ENCODE measurements around the gene OPRL1. TPM values are rescaled to one million over a fixed set of nuclear protein-coding genes. Genes with fewer than 3 reads are reported as not detected.

The OPRL1 gene
- total RNA-seq, 1 donor from 2014 or later, result 0.70 TPM

- intact Hi-C loops (cut with micrococcal nuclease), result no loop called here
Observed at GRCh38 chr20:64136004-64136710, 56.3 kb downstream of the OPRL1 start.

- intact Hi-C loops (cut with micrococcal nuclease), result no loop called here
Observed at GRCh38 chr20:64137598-64138031, 57.7 kb downstream of the OPRL1 start.

GRCh38 chr20:64138276-64138815 is 58.5 kb downstream of the OPRL1 start:
- intact Hi-C loops (cut with micrococcal nuclease), result no loop called here

GRCh38 chr20:64139199-64140060 is 59.5 kb downstream of the OPRL1 start:
- intact Hi-C loops (cut with micrococcal nuclease), result no loop called here

GRCh38 chr20:64140061-64140931 is 60.4 kb downstream of the OPRL1 start:
- intact Hi-C loops (cut with micrococcal nuclease), result no loop called here

- intact Hi-C loops (cut with micrococcal nuclease), result no loop called here
Observed at GRCh38 chr20:64140956-64141355, 61.1 kb downstream of the OPRL1 start.

GRCh38 chr20:64142590-64142989 is 62.7 kb downstream of the OPRL1 start:
- intact Hi-C loops (cut with micrococcal nuclease), result no loop called here

GRCh38 chr20:64143018-64143801 is 63.3 kb downstream of the OPRL1 start:
- intact Hi-C loops (cut with micrococcal nuclease), result no loop called here

GRCh38 chr20:64144144-64144912 is 64.4 kb downstream of the OPRL1 start:
- intact Hi-C loops (cut with micrococcal nuclease), result no loop called here

- intact Hi-C loops (cut with micrococcal nuclease), result no loop called here
Observed at GRCh38 chr20:64145458-64146300, 65.8 kb downstream of the OPRL1 start.

GRCh38 chr20:64146301-64146935 is 66.5 kb downstream of the OPRL1 start:
- intact Hi-C loops (cut with micrococcal nuclease), result no loop called here

- intact Hi-C loops (cut with micrococcal nuclease), result no loop called here
Observed at GRCh38 chr20:64146936-64147477, 67.1 kb downstream of the OPRL1 start.

- intact Hi-C loops (cut with micrococcal nuclease), result no loop called here
Observed at GRCh38 chr20:64148581-64148980, 68.7 kb downstream of the OPRL1 start.

GRCh38 chr20:64149141-64149540 is 69.3 kb downstream of the OPRL1 start:
- intact Hi-C loops (cut with micrococcal nuclease), result no loop called here

- intact Hi-C loops (cut with micrococcal nuclease), result no loop called here
Observed at GRCh38 chr20:64149809-64150560, 70.1 kb downstream of the OPRL1 start.
